ENCODE results near the gene QSOX1. TPM values are rescaled to one million over a fixed set of nuclear protein-coding genes. Genes with fewer than 3 reads are reported as not detected.

QSOX1 gene
- total and polyA plus RNA-seq, 9 of the 15 experiments (the other 6 are each of a cell fraction or from before 2014, with no cell fraction given) = 4.0 to 53.1 (median 15.0) TPM

DNA sequence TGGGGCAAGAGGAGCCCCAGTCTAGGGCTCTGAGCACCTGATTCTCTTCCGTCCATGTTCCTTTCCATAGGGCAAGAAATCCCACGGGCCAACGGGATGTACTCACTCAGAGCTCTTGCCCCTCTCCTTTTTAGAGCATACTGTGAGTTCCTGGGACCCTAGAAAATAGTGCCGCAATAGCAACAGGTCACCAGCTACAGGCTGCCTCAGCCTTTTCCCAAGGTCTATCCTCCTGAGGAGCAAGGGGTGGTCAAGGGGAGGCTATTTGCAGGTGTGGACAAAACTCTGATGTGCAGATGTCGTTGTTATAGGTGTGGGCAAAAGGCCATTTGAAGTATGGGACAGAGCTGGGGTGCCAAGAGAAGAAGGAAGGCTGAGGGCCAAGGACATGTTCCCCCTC, 1.6 kb upstream of the QSOX1 start:
- POLR2A ChIA-PET = interaction anchor here (0.9 to 1.1 kb wide), 3 partner anchors 12 to 18 kb away, joined by 3 to 4 read pairs (median 3); no protein-coding TSS in a partner anchor
- ATAC-seq = no peak
- in situ Hi-C loops (cut with MboI) (no loop called here), intact Hi-C loops (cut with micrococcal nuclease) (no loop called here)
- no peaks in the 10 kb centered on the region for H3K9me1 ChIP-seq (ENCODE audit: control insufficient read depth, insufficient read depth, low read length)
- no peak for DNase-seq (ENCODE audit: extremely low read depth in 1 of 4, low spot score in 3 of 4)
- H3K4me1 ChIP-seq (replicated peaks in 1 of 2; ENCODE audit: control insufficient read depth in 2 of 2, insufficient read depth in 2 of 2, low read length in 2 of 2) = peaks cover 33 to 37% of the 10 kb centered on the region in 2 experiments
- peaks cover 10% of the 10 kb centered on the region for H3K79me2 ChIP-seq (ENCODE audit: control insufficient read depth, insufficient read depth, low read length)
- WGBS (ENCODE audit: insufficient coverage, low coverage, missing lambda C conversion rate) = 67% methylated on average over 5 of the region's 5 CpGs
- H4K20me1 ChIP-seq (replicated peaks; ENCODE audit: control insufficient read depth, insufficient read depth, low read length) = peaks cover 8% of the 10 kb centered on the region; the same call in 1 of the 2 replicates
- TF ChIP-seq, protein P1, sequence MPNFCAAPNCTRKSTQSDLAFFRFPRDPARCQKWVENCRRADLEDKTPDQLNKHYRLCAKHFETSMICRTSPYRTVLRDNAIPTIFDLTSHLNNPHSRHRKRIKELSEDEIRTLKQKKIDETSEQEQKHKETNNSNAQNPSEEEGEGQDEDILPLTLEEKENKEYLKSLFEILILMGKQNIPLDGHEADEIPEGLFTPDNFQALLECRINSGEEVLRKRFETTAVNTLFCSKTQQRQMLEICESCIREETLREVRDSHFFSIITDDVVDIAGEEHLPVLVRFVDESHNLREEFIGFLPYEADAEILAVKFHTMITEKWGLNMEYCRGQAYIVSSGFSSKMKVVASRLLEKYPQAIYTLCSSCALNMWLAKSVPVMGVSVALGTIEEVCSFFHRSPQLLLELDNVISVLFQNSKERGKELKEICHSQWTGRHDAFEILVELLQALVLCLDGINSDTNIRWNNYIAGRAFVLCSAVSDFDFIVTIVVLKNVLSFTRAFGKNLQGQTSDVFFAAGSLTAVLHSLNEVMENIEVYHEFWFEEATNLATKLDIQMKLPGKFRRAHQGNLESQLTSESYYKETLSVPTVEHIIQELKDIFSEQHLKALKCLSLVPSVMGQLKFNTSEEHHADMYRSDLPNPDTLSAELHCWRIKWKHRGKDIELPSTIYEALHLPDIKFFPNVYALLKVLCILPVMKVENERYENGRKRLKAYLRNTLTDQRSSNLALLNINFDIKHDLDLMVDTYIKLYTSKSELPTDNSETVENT (CRISPR knock-in tag; IDR thresholded peaks at IDR 0.05) = no peak
- H3K9ac ChIP-seq (ENCODE audit: insufficient read depth in 1 of 2, low read depth in 2 of 2, low read length in 2 of 2) = peak overlapping the region in 1 of 2 experiments; percentile 1; a peak in 1 of 4 replicates
- CTCF ChIA-PET (ENCODE audit: low intra/inter-chr PET ratio) = no interaction called here
- H3K27ac ChIP-seq (ENCODE audit: extremely low read depth, low read depth, low read length) = no peak overlapping the region
- no peak overlapping the region for H3K4me3 ChIP-seq
- peak overlapping the region; percentile 73 for H2AFZ ChIP-seq (ENCODE audit: low read depth, low read length)
- H3K4me2 ChIP-seq (ENCODE audit: insufficient read depth, low read length) = peak overlapping the region; percentile 32; the same call in 1 of the 2 replicates
- no peaks in the 10 kb centered on the region for H3K27me3 ChIP-seq (ENCODE audit: control insufficient read depth in 2 of 2, insufficient read depth in 2 of 2, low read length in 2 of 2)
- no peak for FAIRE-seq
- H3K36me3 ChIP-seq (ENCODE audit: control insufficient read depth, insufficient read depth, low read length) = no peaks in the 10 kb centered on the region
- no TSS peak for BruUV-seq (replicated peaks)
- no peaks in the 10 kb centered on the region for H3K9me3 ChIP-seq (replicated peaks; ENCODE audit: control insufficient read depth, insufficient read depth, low read depth, low read length)

DNA sequence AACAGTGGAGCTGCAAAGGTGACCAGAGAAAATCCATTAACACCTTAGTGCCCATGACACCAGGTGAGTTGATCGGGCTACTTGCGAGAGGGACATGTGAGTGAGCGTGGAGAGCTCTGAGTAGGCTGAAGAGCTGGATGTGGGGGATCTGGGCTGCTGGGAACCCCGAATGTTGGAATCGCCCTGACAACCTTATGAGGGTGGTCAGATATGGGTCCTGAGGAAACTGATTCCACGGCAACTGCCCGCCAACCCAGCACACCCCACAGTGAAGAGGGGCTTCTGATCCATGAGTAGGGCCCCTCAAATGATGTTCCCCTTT, 705 bp upstream of the QSOX1 start:
- WGBS (ENCODE audit: insufficient coverage, low coverage, missing lambda C conversion rate) = 17% methylated on average over 7 of the region's 7 CpGs
- peak overlapping the region; percentile 96 for H2AFZ ChIP-seq (ENCODE audit: low read depth, low read length)
- TF ChIP-seq, protein P2, sequence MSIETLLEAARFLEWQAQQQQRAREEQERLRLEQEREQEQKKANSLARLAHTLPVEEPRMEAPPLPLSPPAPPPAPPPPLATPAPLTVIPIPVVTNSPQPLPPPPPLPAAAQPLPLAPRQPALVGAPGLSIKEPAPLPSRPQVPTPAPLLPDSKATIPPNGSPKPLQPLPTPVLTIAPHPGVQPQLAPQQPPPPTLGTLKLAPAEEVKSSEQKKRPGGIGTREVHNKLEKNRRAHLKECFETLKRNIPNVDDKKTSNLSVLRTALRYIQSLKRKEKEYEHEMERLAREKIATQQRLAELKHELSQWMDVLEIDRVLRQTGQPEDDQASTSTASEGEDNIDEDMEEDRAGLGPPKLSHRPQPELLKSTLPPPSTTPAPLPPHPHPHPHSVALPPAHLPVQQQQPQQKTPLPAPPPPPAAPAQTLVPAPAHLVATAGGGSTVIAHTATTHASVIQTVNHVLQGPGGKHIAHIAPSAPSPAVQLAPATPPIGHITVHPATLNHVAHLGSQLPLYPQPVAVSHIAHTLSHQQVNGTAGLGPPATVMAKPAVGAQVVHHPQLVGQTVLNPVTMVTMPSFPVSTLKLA (conservative IDR thresholded peaks at IDR 0.05) = peak in 1 of 2 experiments; percentile 6; a peak in 2 of 4 replicates
- no peak for TF ChIP-seq ZNF324 (CRISPR knock-in tag; IDR thresholded peaks at IDR 0.05)
- TF ChIP-seq, protein P3, sequence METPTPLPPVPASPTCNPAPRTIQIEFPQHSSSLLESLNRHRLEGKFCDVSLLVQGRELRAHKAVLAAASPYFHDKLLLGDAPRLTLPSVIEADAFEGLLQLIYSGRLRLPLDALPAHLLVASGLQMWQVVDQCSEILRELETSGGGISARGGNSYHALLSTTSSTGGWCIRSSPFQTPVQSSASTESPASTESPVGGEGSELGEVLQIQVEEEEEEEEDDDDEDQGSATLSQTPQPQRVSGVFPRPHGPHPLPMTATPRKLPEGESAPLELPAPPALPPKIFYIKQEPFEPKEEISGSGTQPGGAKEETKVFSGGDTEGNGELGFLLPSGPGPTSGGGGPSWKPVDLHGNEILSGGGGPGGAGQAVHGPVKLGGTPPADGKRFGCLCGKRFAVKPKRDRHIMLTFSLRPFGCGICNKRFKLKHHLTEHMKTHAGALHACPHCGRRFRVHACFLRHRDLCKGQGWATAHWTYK (CRISPR knock-in tag; IDR thresholded peaks at IDR 0.05) = 0 out of 2 replicates have a peak, but pooled peaks have one; percentile 74
- 0 out of 2 replicates have a peak, but pooled peaks have one; percentile 6 for TF ChIP-seq EP400 (IDR thresholded peaks at IDR 0.05)
- TF ChIP-seq RHOXF2B (CRISPR knock-in tag; conservative IDR thresholded peaks at IDR 0.05) = 0 out of 2 replicates have a peak, but pooled peaks have one; percentile 26
- no peak for TF ChIP-seq FOXM1 (IDR thresholded peaks at IDR 0.05; ENCODE audit: low read depth)
- TF ChIP-seq FOXM1 (CRISPR knock-in tag; IDR thresholded peaks at IDR 0.05; ENCODE audit: low read depth) = no peak
- TF ChIP-seq TEAD1 (CRISPR knock-in tag; IDR thresholded peaks at IDR 0.05) = 0 out of 4 replicates have a peak, but pooled peaks of 1 of the 2 experiments have one; percentile 24
- TF ChIP-seq CC2D1A (IDR thresholded peaks at IDR 0.05) = 0 out of 2 replicates have a peak, but pooled peaks have one; percentile 40
- no peak for TF ChIP-seq DNMT1 (IDR thresholded peaks at IDR 0.05)

More for the DNA sequence above, 705 bp upstream of the QSOX1 start:
- Histone ChIP-seq H3K27me3 (ENCODE audit: control insufficient read depth in 2 of 2, insufficient read depth in 2 of 2, low read length in 2 of 2) (no peaks in the 10 kb centered on the region), H3K9me1 (ENCODE audit: control insufficient read depth, insufficient read depth, low read length) (no peaks in the 10 kb centered on the region), H3K4me2 (ENCODE audit: insufficient read depth, low read length) (peak overlapping the region; percentile 100), H4K20me1 (replicated peaks; ENCODE audit: control insufficient read depth, insufficient read depth, low read length) (peaks cover 14% of the 10 kb centered on the region; the same call in 1 of the 2 replicates), H3K36me3 (ENCODE audit: control insufficient read depth, insufficient read depth, low read length) (no peaks in the 10 kb centered on the region), H3K4me1 (replicated peaks in 1 of 2; ENCODE audit: control insufficient read depth in 2 of 2, insufficient read depth in 2 of 2, low read length in 2 of 2) (peaks cover 33 to 37% of the 10 kb centered on the region in 2 experiments), H3K9me3 (replicated peaks; ENCODE audit: control insufficient read depth, insufficient read depth, low read depth, low read length) (no peaks in the 10 kb centered on the region), H3K9ac (ENCODE audit: insufficient read depth in 1 of 2, low read depth in 2 of 2, low read length in 2 of 2) (peak overlapping the region; percentile 85 to 89), H3K4me3 (peak overlapping the region; percentile 77), H3K27ac (ENCODE audit: extremely low read depth, low read depth, low read length) (peak overlapping the region; percentile 77), H3K79me2 (ENCODE audit: control insufficient read depth, insufficient read depth, low read length) (peaks cover 10% of the 10 kb centered on the region)
- DNase-seq (ENCODE audit: extremely low read depth in 1 of 4, low spot score in 3 of 4) = no peak
- no peak; the same call in 1 of the 3 replicates for ATAC-seq
- BruUV-seq (replicated peaks) = no TSS peak
- CTCF ChIA-PET (ENCODE audit: low intra/inter-chr PET ratio) = no interaction called here
- POLR2A ChIA-PET = interaction anchor here (1.6 to 1.7 kb wide), 2 partner anchors 9 to 68 kb away, joined by 5 to 11 read pairs; no protein-coding TSS in a partner anchor
- in situ Hi-C loops (cut with MboI) = no loop called here
- FAIRE-seq = no peak
- intact Hi-C loops (cut with micrococcal nuclease) = no loop called here

Data from K562 (cell line).